ENCODE data around the gene EFTUD2.

GRCh38 chr17:44881145-44881544 lies 18.1 kb downstream of the EFTUD2 start:
- TF ChIP-seq CBFB (CRISPR knock-in tag; IDR thresholded peaks at IDR 0.05; ENCODE audit: low read depth) (no peak), FOXP1 (CRISPR knock-in tag; IDR thresholded peaks at IDR 0.05; ENCODE audit: borderline replicate concordance) (no peak), JUN (CRISPR knock-in tag; IDR thresholded peaks at IDR 0.05) (no peak), ATF1 (CRISPR knock-in tag; IDR thresholded peaks at IDR 0.05) (no peak), ZNF232 (CRISPR knock-in tag; IDR thresholded peaks at IDR 0.05) (no peak), SOX15 (CRISPR knock-in tag; IDR thresholded peaks at IDR 0.05) (no peak), ZBTB43 (CRISPR knock-in tag; IDR thresholded peaks at IDR 0.05) (no peak), USF2 (CRISPR knock-in tag; IDR thresholded peaks at IDR 0.05) (no peak), CTCF (IDR thresholded peaks at IDR 0.05) (no peak), GABPB1 (CRISPR knock-in tag; IDR thresholded peaks at IDR 0.05) (no peak), ZSCAN18 (CRISPR knock-in tag; IDR thresholded peaks at IDR 0.05) (no peak), ZBTB21 (CRISPR knock-in tag; IDR thresholded peaks at IDR 0.05; ENCODE audit: borderline replicate concordance) (no peak), ZNF671 (CRISPR knock-in tag; IDR thresholded peaks at IDR 0.05) (no peak), ZNF138 (CRISPR knock-in tag; conservative IDR thresholded peaks at IDR 0.05) (no peak)

Measured in WTC11 (cell line).